RWPE1 (cell line): Measurements from ENCODE around the gene BEAN1.

Source experiments
- CTCF ChIA-PET: fragments of 350-600 bp; sonication (Branson Sonifier 250); formaldehyde crosslinking; extraction: SDS; loops from one replicate; lab custom pipeline; 2021; lab: Yijun Ruan, JAX
- POLR2A ChIA-PET: fragments of 400-600 bp; formaldehyde crosslinking; extraction: SDS; loops from one replicate; lab custom pipeline; 2020; ENCODE audit warnings: antibody characterized with exemption; ENCODE audit not compliant: low non-redundant PET; lab: Yijun Ruan, JAX
- DNase-seq: peaks from one replicate; pipeline ENCODE4 v3.0.0; 2012; ENCODE audit warnings: low spot score
- H3K27ac ChIP-seq: fragments of 450-650 bp; 2 replicates; pipeline ENCODE4 v1.5.1; 2017
- TF ChIP-seq, protein P1 (sequence below): fragments of 450-650 bp; conservative IDR thresholded peaks from 2 replicates; pipeline ENCODE4 v1.5.1; 2017; ENCODE audit warnings: low read depth, mild to moderate bottlenecking

BEAN1 gene

GRCh38 chr16:66425651-66426050 lies 1.4 kb upstream of the BEAN1 start:
- ChIA-PET CTCF (no interaction called here), POLR2A (no interaction called here)
- no peak overlapping the region for H3K27ac ChIP-seq
- no peak for DNase-seq
- TF ChIP-seq, protein P1, sequence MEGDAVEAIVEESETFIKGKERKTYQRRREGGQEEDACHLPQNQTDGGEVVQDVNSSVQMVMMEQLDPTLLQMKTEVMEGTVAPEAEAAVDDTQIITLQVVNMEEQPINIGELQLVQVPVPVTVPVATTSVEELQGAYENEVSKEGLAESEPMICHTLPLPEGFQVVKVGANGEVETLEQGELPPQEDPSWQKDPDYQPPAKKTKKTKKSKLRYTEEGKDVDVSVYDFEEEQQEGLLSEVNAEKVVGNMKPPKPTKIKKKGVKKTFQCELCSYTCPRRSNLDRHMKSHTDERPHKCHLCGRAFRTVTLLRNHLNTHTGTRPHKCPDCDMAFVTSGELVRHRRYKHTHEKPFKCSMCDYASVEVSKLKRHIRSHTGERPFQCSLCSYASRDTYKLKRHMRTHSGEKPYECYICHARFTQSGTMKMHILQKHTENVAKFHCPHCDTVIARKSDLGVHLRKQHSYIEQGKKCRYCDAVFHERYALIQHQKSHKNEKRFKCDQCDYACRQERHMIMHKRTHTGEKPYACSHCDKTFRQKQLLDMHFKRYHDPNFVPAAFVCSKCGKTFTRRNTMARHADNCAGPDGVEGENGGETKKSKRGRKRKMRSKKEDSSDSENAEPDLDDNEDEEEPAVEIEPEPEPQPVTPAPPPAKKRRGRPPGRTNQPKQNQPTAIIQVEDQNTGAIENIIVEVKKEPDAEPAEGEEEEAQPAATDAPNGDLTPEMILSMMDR = no peak

- no peak for DNase-seq
- CTCF ChIA-PET = no interaction called here
- H3K27ac ChIP-seq = no peak overlapping the region
- POLR2A ChIA-PET = no interaction called here
- TF ChIP-seq, protein P1 = no peak
These were observed 721 bp upstream of the BEAN1 start for GRCh38 chr16:66426112-66427035.

- TF ChIP-seq, protein P1 = no peak
- CTCF ChIA-PET = interaction anchor here (1.1 kb wide), 1 partner anchor 21 kb away, joined by 4 read pairs; no protein-coding TSS in a partner anchor
- DNase-seq = no peak
- POLR2A ChIA-PET = no interaction called here
- H3K27ac ChIP-seq = no peak overlapping the region
These were observed 981 bp downstream of the BEAN1 start for GRCh38 chr16:66427871-66428681.

DNA sequence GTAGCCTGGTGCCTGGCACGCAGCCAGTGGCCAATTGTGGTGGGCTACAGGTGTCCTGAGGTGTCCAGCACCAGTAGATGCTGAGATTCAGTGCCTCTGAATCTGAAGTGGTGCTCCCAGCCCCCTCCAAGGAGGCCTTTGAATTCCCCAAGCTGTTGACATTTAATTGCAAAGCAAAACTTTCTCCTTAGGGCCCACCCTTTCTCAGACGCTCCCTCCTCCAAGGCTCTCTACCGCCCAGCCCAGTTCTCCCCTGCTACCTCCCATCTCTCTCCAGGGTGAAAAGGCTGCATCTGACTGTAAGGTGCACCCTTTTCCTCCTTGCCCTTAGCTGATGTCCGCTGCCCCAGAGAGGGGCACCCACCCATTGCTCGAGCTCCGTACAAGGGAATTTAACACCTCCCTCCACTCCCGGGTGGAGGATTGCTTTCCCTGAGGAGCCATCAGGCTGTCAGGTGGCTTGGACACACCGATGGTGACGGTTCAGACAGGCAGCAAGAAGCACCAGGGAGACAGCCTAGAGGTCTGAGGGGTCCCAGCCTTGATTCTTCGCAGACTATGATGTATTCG lies 1.7 kb downstream of the BEAN1 start:
- CTCF ChIA-PET = no interaction called here
- TF ChIP-seq, protein P1 = no peak
- H3K27ac ChIP-seq = no peak overlapping the region
- no peak for DNase-seq
- POLR2A ChIA-PET = no interaction called here

- CTCF ChIA-PET = no interaction called here
- no peak for DNase-seq
- TF ChIP-seq, protein P1 = no peak
- POLR2A ChIA-PET = no interaction called here
- H3K27ac ChIP-seq = no peak overlapping the region
These were observed 2.3 kb downstream of the BEAN1 start for GRCh38 chr16:66429290-66429962.

GRCh38 chr16:66430214-66430613 lies 3.1 kb downstream of the BEAN1 start:
- DNase-seq = no peak
- no peak overlapping the region for H3K27ac ChIP-seq
- ChIA-PET POLR2A (no interaction called here), CTCF (no interaction called here)
- TF ChIP-seq, protein P1 = no peak
